Uterus (tissue), 4 donors: ENCODE data around the gene UFC1. TPM values are rescaled to one million over a fixed set of nuclear protein-coding genes. Genes with fewer than 3 reads are reported as not detected.
"Not testable (repeated sequence)": the region's sequence is repeated elsewhere in the genome, so short reads cannot be mapped to it uniquely, and the experiment has no call there.

Experiments used
- DNase-seq, 2 donors: peaks; one replicate each; pipeline ENCODE4 v3.0.0-alpha.2; 2019 to 2020
- H3K27ac ChIP-seq, 2 donors: fragments of 200-600 bp; sonication (generic); 1 replicate in 1 of 2; 2 replicates in 1 of 2; pipeline ENCODE4 v1.5.1; 2016 to 2018
- H3K27me3 ChIP-seq, 2 donors: fragments of 200-600 bp; sonication (generic); one replicate each; pipeline ENCODE4 v1.5.1; 2018 to 2019; ENCODE audit warnings: control low read depth in 1 of 2
- H3K36me3 ChIP-seq, 2 donors: fragments of 200-600 bp; sonication (generic); one replicate each; pipeline ENCODE4 v1.5.1; 2019; ENCODE audit warnings: control low read depth in 1 of 2
- H3K4me1 ChIP-seq, 2 donors: fragments of 200-600 bp; sonication (generic); one replicate each; pipeline ENCODE4 v1.5.1; 2018 to 2019; ENCODE audit warnings: control low read depth in 1 of 2
- H3K4me3 ChIP-seq, 2 donors: fragments of 200-600 bp; sonication (generic); 1 replicate in 1 of 2; 2 replicates in 1 of 2; pipeline ENCODE4 v1.5.1; 2018 to 2019; ENCODE audit warnings: mild to moderate bottlenecking in 1 of 2
- H3K9me3 ChIP-seq, 2 donors: fragments of 200-600 bp; sonication (generic); one replicate each; pipeline ENCODE4 v1.5.1; 2019; ENCODE audit warnings: control low read depth in 1 of 2
- POLR2A ChIP-seq, 2 donors: fragments of 450-650 bp; IDR thresholded peaks; one replicate each; pipeline ENCODE4 v1.6.1; 2016; ENCODE audit warnings: antibody characterized with exemption in 2 of 2, mild to moderate bottlenecking in 1 of 2, moderate library complexity in 1 of 2
- intact Hi-C: fragments of 100-400 bp; cut with DNase I; formaldehyde crosslinking; loops from one replicate; pipeline ENCODE4 v1.15.1; 2023; ENCODE audit warnings: low total_unique reads
- total RNA-seq, 4 donors: library from RNA; depleted of rRNA in 3 of 4; stranded (reverse); fragments of >200 nt in 3 of 4; gene quantifications; one replicate each; pipeline versions ENCODE4 v1.1.0 to v1.2.4, GENCODE V29; 2014 to 2023
- TF ChIP-seq, protein P1 (sequence below), 4 experiments: fragments of 200-600 bp in 2 of 4; fragments of 450-650 bp in 2 of 4; sonication (generic) in 2 of 4; IDR thresholded peaks; one replicate each; pipeline ENCODE4 v1.5.1; 2016 to 2019; ENCODE audit warnings: antibody characterized with exemption in 4 of 4, mild to moderate bottlenecking in 2 of 4, moderate library complexity in 1 of 4
- donor health status: DM: yes; HTN: yes; CAD: no.

Gene UFC1
- total RNA-seq, 4 donors from 2014 or later, result 2.0 to 111 (median 62.9) TPM

DNA sequence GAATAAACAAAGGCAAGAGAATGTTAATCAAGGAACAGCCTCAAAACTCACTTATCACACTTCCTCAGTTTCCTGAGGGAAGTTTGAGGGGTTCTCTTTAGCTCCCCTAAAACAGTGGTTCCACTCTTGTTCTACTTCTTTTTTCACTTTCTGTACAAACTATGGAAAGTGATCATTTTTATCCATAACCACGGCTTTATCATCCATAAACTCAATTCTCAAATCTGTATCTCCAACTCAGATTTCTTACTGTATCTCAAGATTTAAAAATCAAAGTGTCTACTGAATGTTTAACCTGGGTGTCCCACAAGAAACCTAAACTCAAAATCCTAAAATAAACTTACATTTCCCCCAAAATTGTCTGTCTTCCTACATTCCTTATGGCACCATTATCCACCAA, 39.9 kb upstream of the UFC1 start:
- TF ChIP-seq, protein P1, sequence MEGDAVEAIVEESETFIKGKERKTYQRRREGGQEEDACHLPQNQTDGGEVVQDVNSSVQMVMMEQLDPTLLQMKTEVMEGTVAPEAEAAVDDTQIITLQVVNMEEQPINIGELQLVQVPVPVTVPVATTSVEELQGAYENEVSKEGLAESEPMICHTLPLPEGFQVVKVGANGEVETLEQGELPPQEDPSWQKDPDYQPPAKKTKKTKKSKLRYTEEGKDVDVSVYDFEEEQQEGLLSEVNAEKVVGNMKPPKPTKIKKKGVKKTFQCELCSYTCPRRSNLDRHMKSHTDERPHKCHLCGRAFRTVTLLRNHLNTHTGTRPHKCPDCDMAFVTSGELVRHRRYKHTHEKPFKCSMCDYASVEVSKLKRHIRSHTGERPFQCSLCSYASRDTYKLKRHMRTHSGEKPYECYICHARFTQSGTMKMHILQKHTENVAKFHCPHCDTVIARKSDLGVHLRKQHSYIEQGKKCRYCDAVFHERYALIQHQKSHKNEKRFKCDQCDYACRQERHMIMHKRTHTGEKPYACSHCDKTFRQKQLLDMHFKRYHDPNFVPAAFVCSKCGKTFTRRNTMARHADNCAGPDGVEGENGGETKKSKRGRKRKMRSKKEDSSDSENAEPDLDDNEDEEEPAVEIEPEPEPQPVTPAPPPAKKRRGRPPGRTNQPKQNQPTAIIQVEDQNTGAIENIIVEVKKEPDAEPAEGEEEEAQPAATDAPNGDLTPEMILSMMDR (IDR thresholded peaks at IDR 0.05), result no peak
- no peak for TF ChIP-seq POLR2A (IDR thresholded peaks at IDR 0.05)
- no peak for DNase-seq

DNA sequence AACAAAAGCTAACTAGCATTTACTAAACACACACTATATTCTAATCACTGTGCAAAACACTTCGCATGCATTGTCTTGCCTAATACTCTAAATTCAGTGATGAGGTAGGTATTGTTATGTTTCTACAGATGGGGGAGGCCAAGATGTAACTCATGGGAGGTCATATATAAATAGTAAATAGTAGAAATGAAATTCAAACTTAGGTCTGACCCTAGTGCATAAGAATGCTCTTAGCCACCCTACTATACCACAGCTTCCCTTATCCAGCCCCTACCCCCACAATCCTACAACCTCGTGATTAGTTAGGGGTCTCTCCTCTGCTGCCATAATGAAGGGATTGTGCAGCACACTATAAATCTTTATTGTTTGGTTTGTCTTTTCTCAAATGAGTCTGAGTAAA, 39.2 kb upstream of the UFC1 start:
- H3K36me3 ChIP-seq, result no peaks in the 10 kb centered on the region
- TF ChIP-seq POLR2A (IDR thresholded peaks at IDR 0.05), result no peak
- TF ChIP-seq, protein P1 (IDR thresholded peaks at IDR 0.05), result no peak
- peaks cover 7 to 16% of the 10 kb centered on the region in 2 donors for H3K4me1 ChIP-seq
- H3K27ac ChIP-seq, result no peak overlapping the region
- H3K9me3 ChIP-seq, result no peaks in the 10 kb centered on the region
- no peak overlapping the region for H3K4me3 ChIP-seq
- DNase-seq, result no peak
- intact Hi-C loops, result no loop called here
- no peaks in the 10 kb centered on the region for H3K27me3 ChIP-seq

More for the DNA sequence above, 39.9 kb upstream of the UFC1 start:
- Histone ChIP-seq H3K36me3 (no peaks in the 10 kb centered on the region), H3K27ac (no peak overlapping the region), H3K4me1 (peaks cover 5 to 14% of the 10 kb centered on the region in 2 donors), H3K9me3 (no peaks in the 10 kb centered on the region), H3K27me3 (no peaks in the 10 kb centered on the region), H3K4me3 (no peak overlapping the region)
- intact Hi-C loops, result no loop called here

DNA sequence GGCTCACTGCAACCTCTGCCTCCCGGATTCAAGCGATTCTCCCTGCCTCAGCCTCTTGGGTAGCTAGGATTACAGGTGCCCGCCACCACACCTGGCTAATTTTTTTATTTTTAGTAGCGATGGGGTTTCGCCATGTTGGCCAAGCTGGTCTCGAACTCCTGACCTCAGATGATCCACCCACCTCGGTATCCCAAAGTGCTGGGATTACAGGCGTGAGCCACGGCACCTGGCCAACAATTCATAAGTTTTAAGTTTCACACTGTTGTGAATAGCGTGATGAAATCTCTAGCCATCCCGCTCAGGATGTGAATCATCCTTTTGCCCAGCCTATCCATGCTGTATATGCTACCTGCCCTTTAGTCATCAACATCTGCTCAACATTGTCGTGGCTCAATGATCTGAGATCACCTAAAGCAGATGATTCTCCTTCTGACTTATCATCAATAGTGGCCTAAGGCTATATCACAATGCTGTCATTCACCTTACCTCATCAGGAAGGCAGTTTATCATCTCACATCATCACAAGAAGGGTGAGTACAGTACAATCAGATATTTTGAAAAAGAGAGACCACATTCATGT, 38.6 kb upstream of the UFC1 start:
- Histone ChIP-seq H3K4me3 (no peak overlapping the region), H3K9me3 (no peaks in the 10 kb centered on the region), H3K27me3 (no peaks in the 10 kb centered on the region), H3K27ac (no peak overlapping the region), H3K4me1 (peaks cover 7 to 16% of the 10 kb centered on the region in 2 donors), H3K36me3 (no peaks in the 10 kb centered on the region)
- intact Hi-C loops, result no loop called here
- TF ChIP-seq, protein P1 (IDR thresholded peaks at IDR 0.05), result no peak
- no peak for TF ChIP-seq POLR2A (IDR thresholded peaks at IDR 0.05)
- no peak for DNase-seq

DNA sequence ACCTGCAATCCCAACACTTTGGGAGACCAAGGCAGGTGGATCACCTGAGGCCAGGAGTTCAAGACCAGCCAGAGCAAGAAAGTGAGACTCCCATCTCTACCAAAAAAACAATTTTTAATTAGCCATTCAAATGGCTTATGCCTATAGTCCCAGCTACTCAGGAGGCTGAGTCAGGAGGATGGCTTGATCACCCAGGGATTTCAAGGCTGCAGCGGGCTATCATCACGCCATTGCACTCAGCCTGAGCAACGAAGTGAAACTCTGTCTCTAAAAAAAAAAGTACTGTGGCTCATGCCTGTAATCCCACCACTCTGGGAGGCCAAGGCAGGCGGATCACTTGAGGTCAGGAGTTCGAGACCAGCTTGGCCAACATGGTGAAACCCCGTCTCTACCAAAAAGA, 37.8 kb upstream of the UFC1 start:
- H3K36me3 ChIP-seq, H3K9me3 ChIP-seq, DNase-seq, intact Hi-C loops, H3K27me3 ChIP-seq, H3K4me3 ChIP-seq, H3K27ac ChIP-seq: not testable (repeated sequence)
- H3K4me1 ChIP-seq, result peaks cover 7 to 16% of the 10 kb centered on the region in 2 donors

DNA sequence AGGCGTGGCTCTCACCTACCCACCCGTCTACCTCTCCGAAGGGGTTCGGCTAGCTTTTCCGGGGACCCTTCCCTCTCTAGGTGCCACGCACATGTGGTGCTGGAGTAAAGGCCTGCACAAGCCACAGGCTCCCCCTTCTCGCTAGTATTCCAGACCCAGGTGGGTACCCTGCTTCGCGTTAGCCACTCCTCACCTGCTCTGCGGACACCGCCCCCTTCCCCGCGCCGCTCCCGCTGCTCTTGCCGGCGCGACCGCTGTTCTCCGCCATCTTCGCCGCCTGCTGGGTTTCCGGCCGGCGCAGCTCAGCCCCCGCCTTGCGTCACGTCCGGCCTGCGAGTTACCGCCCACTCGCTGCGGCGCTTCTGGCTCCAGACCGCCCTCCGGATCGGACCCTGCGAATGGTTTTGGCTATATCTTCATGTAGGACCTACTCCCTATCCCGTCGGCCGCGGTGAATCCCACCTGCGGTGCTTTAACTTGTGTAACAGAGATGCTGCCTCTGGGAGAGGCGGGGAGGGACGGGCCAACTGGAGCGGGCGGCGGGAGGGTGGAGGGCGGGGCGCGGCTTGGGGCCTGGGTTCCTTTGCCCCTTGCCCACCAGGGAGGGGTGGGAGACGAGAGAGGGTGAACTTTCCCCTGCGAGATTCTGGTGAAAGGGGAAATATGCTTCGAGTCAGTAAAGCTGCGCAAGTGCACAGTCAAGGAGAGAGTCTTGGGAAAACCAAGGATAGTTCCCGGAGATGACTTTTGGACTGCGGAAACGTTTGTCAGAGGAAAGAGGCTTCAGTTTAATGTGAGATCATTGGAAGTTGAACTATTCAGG, 35.8 kb upstream of the UFC1 start, which contains the start of the genes NIT1 and PFDN2:
NIT1 (plus strand) TSS at position 347 of the 823 bp plus-strand sequence; CDS start at position 419, 72 bp downstream.
PFDN2 (minus strand) TSS at position 279 of the 823 bp plus-strand sequence; CDS start at position 268, 11 bp downstream.
- Histone ChIP-seq H3K4me1 (peaks cover 7 to 16% of the 10 kb centered on the region in 2 donors), H3K27ac (peak within 1 kb of the TSS; percentile 90 to 91), H3K9me3 (no peaks in the 10 kb centered on the region), H3K36me3 (no peaks in the 10 kb centered on the region), H3K4me3 (peak within 1 kb of the TSS; percentile 95 to 96), H3K27me3 (no peaks in the 10 kb centered on the region)
- intact Hi-C loops, result no loop called here
- peak; percentile 66 to 85 for TF ChIP-seq POLR2A (IDR thresholded peaks at IDR 0.05)
- TF ChIP-seq, protein P1 (IDR thresholded peaks at IDR 0.05), result peak in 2 of 4 experiments; percentile 9
- DNase-seq, result peak; percentile 83 to 86
